ENCODE results near the gene HM13.
"Not testable (repeated sequence)": the region's sequence is repeated elsewhere in the genome, so short reads cannot be mapped to it uniquely, and the experiment has no call there.

The HM13 gene

GRCh38 chr20:31542963-31543362 lies 28.7 kb downstream of the HM13 start:
- no peak for DNase-seq (ENCODE audit: low read depth)

- no peak for DNase-seq (ENCODE audit: low read depth)
Measured at GRCh38 chr20:31543966-31544598, 29.8 kb downstream of the HM13 start.

GRCh38 chr20:31544600-31544999 lies 30.4 kb downstream of the HM13 start:
- DNase-seq (ENCODE audit: low read depth): no peak

DNA sequence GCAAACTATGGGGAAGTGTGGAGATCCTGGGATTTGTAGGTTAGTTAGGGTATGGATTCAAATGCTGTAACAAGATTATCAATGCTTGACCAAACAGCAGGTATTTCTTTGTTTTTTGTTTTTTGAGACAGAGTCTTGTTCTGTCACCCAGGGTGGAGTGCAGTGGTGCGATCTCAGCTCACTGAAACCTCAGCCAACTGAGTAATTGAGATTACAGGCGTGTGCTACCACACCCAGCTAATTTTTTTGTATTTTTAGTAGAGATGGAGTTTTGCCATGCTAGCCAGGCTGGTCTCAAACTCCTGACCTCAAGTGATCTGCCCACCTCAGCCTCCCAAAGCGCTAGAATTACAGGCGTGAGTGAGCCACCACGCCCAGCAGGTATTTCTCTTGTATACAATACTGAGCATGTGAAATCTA lies 31.4 kb downstream of the HM13 start:
- DNase-seq (ENCODE audit: low read depth): not testable (repeated sequence)

DNA sequence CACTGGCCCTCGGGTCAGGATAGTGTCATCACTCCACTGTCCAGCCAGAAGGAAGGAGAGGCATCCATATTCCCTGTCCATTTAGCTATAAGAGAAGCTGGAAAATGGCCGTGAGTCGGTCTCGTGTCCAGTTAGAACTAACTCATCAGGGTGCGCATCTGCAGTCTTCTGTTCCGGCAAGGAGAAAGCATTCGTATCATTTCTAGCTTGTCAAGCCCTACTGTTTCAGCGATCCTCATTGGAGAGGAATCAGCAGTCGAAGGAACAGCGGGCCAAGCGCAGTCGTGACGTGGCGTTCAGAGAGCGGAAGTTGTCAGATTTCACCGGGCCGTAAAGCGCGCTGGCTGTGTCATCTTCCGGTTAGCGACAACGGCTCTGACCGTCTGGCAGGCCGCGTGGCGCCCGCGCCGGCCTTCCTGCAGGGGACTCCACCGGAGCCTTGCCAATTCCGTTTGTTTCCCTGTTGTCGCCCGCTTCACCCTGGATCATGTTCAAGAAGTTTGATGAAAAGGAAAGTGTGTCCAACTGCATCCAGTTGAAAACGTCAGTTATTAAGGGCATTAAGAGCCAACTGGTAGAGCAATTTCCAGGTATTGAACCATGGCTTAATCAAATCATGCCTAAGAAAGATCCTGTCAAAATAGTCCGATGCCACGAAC lies 32.9 kb downstream of the HM13 start:
- DNase-seq (ENCODE audit: low read depth): peak; percentile 62

DNA sequence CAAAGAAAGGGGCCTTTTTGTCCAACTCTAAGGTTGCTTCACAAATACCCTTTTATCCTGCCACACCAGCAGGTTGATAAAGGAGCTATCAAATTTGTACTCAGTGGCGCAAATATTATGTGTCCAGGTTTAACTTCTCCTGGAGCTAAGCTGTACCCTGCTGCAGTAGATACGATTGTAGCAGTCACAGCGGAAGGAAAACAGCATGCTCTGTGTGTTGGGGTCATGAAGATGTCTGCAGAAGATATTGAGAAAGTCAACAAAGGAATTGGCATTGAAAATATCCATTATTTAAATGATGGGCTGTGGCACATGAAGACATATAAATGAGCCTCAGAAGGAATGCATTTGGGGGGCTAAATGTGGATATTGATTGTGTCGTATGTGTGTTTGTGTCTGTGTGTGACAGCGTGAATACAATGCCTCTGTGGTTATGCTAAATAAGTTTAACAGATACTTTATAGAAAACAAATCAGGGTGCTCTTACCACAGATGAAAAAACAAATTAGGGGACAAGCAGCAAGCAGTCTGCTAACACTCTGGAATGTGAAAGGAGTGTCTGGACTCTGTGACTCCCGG lies 33.6 kb downstream of the HM13 start:
- no peak for DNase-seq (ENCODE audit: low read depth)

DNA sequence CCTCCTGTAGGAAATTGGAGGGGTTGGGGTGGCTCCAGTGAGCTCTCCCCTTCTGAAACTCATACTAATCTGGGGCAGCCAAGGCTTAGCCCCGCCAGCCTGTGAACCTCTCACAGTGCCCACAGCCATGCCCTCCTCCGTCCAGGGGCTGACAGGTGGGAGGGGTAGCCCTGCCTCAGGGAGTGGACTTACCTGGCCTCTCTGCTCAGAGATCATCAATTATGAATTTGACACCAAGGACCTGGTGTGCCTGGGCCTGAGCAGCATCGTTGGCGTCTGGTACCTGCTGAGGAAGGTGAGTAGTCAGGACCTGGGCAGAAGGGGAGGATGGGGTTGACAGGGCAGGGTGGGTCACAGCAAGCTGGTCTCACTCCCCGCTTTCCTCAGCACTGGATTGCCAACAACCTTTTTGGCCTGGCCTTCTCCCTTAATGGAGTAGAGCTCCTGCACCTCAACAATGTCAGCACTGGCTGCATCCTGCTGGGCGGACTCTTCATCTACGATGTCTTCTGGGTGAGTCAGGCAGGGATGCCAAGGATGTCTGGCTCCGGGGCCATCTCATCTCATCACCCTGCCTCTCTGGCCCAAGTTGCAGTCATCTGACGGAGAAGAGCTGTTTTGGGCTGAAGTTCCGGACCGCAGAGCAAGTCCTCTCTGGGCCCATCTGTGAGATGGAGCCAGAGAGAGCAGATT lies 34.7 kb downstream of the HM13 start:
- DNase-seq (ENCODE audit: low read depth): no peak

- no peak for DNase-seq (ENCODE audit: low read depth)
Measured at GRCh38 chr20:31549513-31549880, 35.3 kb downstream of the HM13 start.

- DNase-seq (ENCODE audit: low read depth): no peak
Measured at GRCh38 chr20:31550099-31550498, 35.9 kb downstream of the HM13 start.

- no peak for DNase-seq (ENCODE audit: low read depth)
Measured at GRCh38 chr20:31551163-31552081, 37.2 kb downstream of the HM13 start.

GRCh38 chr20:31555203-31555775 lies 41.0 kb downstream of the HM13 start:
- DNase-seq (ENCODE audit: low read depth): no peak

- no peak for DNase-seq (ENCODE audit: low read depth)
Measured at GRCh38 chr20:31559704-31560093, 45.5 kb downstream of the HM13 start.

DNA sequence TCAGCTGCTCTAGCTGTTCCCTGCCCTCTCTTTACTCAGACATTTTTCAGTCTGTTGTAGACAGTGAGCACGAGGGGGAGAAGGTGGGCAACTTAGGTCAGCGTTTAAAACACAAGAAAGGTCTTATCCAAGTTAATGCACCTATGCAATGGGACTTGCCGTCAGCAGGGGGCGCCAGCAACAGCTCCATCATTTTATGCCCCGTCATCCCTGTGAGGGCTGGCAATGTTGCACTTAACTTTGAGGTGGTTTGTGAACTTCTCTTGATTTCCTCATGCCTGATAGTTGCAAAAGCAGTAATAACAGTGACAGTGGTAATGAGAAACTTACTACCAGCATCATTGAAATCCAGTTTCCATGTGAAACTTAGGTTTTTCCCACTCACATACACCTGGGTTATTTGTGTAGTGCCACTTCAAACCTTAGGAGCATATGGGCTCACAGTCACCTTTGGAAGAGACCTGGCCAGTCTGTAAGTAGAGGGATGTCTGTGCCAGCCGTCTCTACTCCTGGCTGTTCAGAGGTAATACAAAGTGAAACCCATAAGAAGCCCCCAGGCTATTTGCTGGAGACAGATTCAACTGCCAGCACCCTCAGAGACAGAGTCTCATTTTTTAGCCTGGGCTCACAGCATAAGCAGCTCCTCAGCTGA lies 46.0 kb downstream of the HM13 start:
- peak; percentile 71 for DNase-seq (ENCODE audit: low read depth)

DNA sequence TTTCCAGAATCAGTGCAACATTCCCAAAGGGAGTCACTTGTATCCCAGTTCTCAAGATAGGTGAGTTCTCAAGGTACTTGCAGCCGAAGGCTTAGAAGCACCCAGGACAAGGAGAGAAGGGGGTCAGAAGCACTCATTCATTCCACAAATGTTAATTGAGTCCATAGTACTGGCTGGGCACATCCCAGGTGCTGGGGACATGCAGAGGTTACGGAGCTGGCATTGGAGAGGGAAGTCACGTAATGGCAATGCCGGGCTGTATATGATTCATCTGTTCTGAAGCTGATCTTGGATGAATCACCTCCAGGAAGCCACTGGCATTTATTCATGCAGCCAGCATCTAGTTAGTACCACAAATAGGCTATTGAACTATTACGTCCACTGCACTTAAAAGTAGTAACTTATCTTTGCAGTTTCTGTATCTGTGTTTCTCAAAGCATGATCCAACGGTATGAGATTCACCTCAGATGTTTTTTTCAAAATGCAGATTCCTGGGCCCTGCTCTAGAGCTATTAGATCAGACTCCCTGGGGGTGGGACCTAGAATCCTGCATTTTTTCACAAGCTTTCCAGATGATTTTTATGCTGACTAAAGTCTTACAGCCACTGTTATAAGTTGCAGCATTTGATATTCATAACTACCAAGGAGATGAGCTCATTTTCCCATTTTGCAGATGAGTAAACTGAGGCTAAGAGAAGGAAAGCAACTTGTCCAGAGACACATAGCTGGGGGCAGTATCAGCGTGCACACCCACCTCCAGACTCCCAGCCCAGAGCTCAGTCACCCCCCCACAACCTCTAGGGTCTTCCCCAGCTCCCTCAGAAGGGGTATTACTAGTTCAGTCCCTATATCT lies 46.7 kb downstream of the HM13 start:
- no peak for DNase-seq (ENCODE audit: low read depth)

DNA sequence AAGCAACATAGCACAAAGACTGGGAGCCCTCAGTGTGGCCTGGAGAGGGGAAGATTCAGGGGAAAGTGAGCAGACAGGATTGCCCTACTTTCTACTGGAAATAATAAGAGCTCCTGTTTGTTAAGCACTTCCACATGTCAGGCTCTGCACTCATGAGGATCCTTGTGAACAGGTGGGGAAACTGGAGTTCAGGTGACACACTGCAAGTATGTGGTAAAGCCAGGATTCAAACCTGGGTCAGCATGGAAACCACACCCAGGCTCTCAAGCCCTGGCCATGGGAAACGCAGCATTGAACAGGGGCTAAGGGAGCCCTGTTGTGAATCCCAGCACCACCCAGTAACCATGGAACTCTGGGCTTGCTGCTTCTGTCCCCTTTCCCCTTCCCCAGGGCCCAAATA lies 48.0 kb downstream of the HM13 start:
- DNase-seq (ENCODE audit: low read depth): no peak

DNA sequence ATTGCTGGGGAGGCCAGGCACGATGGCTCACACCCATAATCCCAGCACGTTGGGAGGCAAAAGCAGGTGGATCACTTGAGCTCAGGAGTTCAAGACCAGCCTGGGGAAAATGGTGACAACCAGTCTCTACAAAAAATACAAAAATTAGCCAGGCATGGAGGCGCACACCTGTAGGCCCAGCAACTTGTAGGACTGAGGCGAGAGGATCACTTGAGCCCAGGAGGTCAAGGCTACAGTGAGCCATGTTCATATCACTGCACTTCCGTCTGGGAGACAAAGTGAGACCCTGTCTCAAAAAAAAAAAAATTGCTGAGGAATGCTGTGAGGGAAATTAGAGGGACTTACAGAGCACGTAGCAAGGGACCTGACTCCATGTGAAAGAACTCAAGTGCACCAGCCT lies 50.0 kb downstream of the HM13 start:
- no peak for DNase-seq (ENCODE audit: low read depth)

DNA sequence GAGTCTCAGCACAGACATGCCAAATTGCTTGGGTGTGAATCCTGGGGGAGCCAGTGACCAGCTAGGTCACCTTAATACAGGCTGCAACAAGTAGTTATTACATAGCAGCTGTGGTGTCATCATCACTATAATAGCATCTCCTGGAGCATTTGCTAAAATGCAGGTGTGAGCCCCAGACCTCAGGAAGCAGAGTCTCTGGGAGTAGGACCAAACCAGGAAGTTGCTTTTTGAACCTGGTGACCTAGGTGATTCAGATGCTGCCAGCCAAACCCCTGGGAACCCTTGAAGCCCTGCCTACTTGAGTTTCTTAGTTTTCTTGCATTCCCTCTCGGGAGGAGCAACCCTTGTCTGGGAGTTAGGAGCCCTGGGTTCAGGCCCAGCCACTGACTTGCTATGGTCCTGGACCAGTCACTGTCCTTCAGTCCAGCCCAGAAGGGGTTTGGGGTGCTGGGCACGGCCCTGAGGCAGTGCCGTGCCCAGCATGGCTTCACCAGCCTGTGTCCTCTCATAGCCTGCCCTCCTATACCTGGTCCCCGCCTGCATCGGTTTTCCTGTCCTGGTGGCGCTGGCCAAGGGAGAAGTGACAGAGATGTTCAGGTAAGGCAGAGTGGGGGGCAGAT lies 51.6 kb downstream of the HM13 start:
- no peak for DNase-seq (ENCODE audit: low read depth)

DNA sequence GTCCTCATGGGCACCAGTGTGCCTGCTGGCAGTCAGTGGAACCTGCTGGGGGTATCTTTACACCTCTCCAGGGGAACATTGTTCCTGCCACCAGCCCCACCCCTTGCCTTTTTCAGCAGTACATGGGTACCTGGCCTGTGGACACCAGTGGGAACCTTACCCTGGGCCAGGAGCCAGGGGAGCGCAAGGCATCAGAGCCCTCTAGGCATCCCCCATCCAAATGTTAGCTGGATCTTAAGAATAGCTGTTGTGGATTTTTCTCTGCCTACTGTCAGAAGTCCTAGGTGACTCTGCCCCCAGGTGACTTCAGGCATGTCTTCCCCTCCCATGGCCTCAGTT lies 52.0 kb downstream of the HM13 start:
- no peak for DNase-seq (ENCODE audit: low read depth)

DNA sequence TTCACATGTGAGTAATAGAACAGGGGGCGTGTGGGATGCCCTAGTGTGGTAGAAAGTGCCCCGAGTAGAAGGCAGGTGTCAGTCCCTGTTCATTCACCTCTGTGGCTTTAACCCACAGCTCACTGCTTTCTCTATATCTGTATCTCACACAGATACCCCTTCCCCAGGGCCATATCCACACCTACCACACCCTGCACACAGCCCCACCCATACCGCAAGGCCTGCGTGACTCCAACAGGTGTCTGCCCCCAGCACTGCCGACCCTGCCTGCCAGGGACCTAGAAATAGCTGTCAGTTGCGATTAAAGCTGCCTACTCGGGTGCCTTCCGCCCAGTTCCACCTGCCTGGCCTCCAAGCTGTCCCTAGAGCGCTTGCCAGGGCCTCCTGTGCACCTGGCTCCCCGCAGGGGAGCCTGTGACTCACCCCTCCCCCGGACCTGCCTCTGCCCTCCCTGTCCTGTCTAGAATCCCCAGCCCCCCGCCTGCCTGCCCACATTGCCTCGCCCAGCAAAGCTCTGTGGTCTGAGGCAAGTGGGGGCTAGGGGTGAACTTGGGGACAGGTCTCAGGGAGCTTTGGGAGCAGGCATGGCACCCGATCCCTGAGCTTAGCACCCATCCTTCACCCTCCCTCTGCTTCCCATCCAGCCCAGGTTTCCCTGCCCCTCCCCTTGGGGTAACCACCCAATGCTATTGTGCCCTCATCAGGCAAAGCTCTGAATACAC lies 52.6 kb downstream of the HM13 start:
- no peak for DNase-seq (ENCODE audit: low read depth)

All from activated T-cell treated with anti-CD3 and anti-CD28 coated beads for 1 hour (primary cell).